A549 (cell line): Measurements from ENCODE around the gene ZNF205. TPM values are rescaled to one million over a fixed set of nuclear protein-coding genes. Genes with fewer than 3 reads are reported as not detected.
A peak's percentile ranks its signal among the peaks of the same experiment; 100 is the strongest.

ENCODE experiments used
- ATAC-seq, 2 experiments: fragments of 200-7000 bp in 1 of 2; fragments of >200 bp in 1 of 2; cut with Nextera tagmentation in 1 of 2; cut with Tn5 transposase in 1 of 2; 3 replicates each; pipeline versions ENCODE4 v1.8.0 to v1.9.1; 2018 to 2020; ENCODE audit warnings: mild to moderate bottlenecking in 1 of 2, moderate library complexity in 1 of 2
- CTCF ChIA-PET: fragments of 300-600 bp; sonication (Branson Sonifier 250); formaldehyde crosslinking; extraction: SDS; loops from one replicate; lab custom pipeline; 2021; ENCODE audit warnings: antibody characterized with exemption, inconsistent platforms; lab: Yijun Ruan, JAX
- POLR2A ChIA-PET: fragments of 350-600 bp; formaldehyde crosslinking; extraction: SDS; loops from one replicate; lab custom pipeline; 2021; ENCODE audit warnings: antibody characterized with exemption, inconsistent platforms; lab: Yijun Ruan, JAX
- DNase-seq, 2 experiments: peaks; one replicate each; pipeline versions ENCODE4 v3.0.0 to v3.0.0-alpha.2; 2011 to 2016; ENCODE audit warnings: low read depth in 1 of 2, low spot score in 1 of 2
- FAIRE-seq: peaks from 2 replicates; lab custom pipeline; 2011; peaks lifted over from hg19 to GRCh38; lab: Jason Lieb, UNC
- H3K27ac ChIP-seq, 2 experiments: fragments of >200 bp; sonication (Bioruptor Twin); formaldehyde crosslinking; 3 replicates each; pipeline ENCODE4 v1.5.1; 2016 to 2017
- H3K4me1 ChIP-seq: fragments of >200 bp; sonication (Bioruptor Twin); formaldehyde crosslinking; 3 replicates; pipeline ENCODE4 v1.6.1; 2016
- H3K4me2 ChIP-seq: fragments of >200 bp; sonication (Bioruptor Twin); formaldehyde crosslinking; 3 replicates; pipeline ENCODE4 v1.6.1; 2016
- H3K4me3 ChIP-seq: fragments of >200 bp; sonication (Bioruptor Twin); formaldehyde crosslinking; 3 replicates; pipeline ENCODE4 v1.5.1; 2016
- H3K9me3 ChIP-seq: fragments of >200 bp; sonication (Bioruptor Twin); formaldehyde crosslinking; 3 replicates; pipeline ENCODE4 v1.6.1; 2016
- BHLHE40 ChIP-seq: IDR thresholded peaks from 2 replicates; pipeline ENCODE4 v1.6.1; 2012; ENCODE audit warnings: low read depth, low read length, inconsistent platforms
- CBX2 ChIP-seq: fragments of 200-600 bp; sonication (generic); IDR thresholded peaks from 2 replicates; pipeline ENCODE4 v1.6.1; 2016; ENCODE audit warnings: low read depth, mild to moderate bottlenecking, borderline replicate concordance
- EP300 ChIP-seq, 2 experiments: fragments of >200 bp; sonication (Bioruptor Twin); formaldehyde crosslinking; IDR thresholded peaks; 2 replicates in 1 of 2; 3 replicates in 1 of 2; pipeline ENCODE4 v1.6.1; 2016 to 2017
- ESRRA ChIP-seq: fragments of 150-350 bp; IDR thresholded peaks from 2 replicates; pipeline ENCODE4 v1.6.1; 2014; ENCODE audit warnings: mild to moderate bottlenecking, low read length, borderline replicate concordance
- KDM5A ChIP-seq: fragments of 200-600 bp; sonication (generic); IDR thresholded peaks from 2 replicates; pipeline ENCODE4 v1.6.1; 2016; ENCODE audit warnings: antibody characterized with exemption, mild to moderate bottlenecking
- NPAS2 ChIP-seq: fragments of 250-450 bp; sonication (Bioruptor Pico); IDR thresholded peaks from 2 replicates; pipeline ENCODE4 v1.8.0; 2022; ENCODE audit warnings: mild to moderate bottlenecking, moderate library complexity, borderline replicate concordance
- NR3C1 ChIP-seq: fragments of >200 bp; sonication (Bioruptor Twin); formaldehyde crosslinking; IDR thresholded peaks from 3 replicates; pipeline ENCODE4 v1.6.1; 2017
- PHF8 ChIP-seq: fragments of 200-600 bp; sonication (generic); IDR thresholded peaks from 2 replicates; pipeline ENCODE4 v1.6.1; 2016; ENCODE audit warnings: low read depth, mild to moderate bottlenecking, antibody characterized with exemption, moderate library complexity, borderline replicate concordance
- POLR2AphosphoS2 ChIP-seq: conservative IDR thresholded peaks from 2 replicates; pipeline ENCODE4 v1.6.1; 2012; ENCODE audit warnings: low read length, improper control_type of control experiment, inconsistent platforms
- RAD21 ChIP-seq, 2 experiments: fragments of >200 bp in 1 of 2; sonication (Bioruptor Twin) in 1 of 2; formaldehyde crosslinking in 1 of 2; IDR thresholded peaks in 1 of 2; conservative IDR thresholded peaks in 1 of 2; 2 replicates in 1 of 2; 3 replicates in 1 of 2; pipeline ENCODE4 v1.6.1; 2012 to 2018; ENCODE audit warnings: inconsistent platforms in 1 of 2
- RARB ChIP-seq: fragments of 250-450 bp; sonication (Bioruptor Pico); IDR thresholded peaks from 2 replicates; pipeline ENCODE4 v1.8.0; 2021; ENCODE audit warnings: mild to moderate bottlenecking, moderate library complexity
- RCOR1 ChIP-seq: fragments of 150-350 bp; IDR thresholded peaks from 2 replicates; pipeline ENCODE4 v1.6.1; 2014; ENCODE audit warnings: antibody characterized with exemption, low read length, low read depth
- REST ChIP-seq: fragments of 200-600 bp; sonication (generic); IDR thresholded peaks from 2 replicates; pipeline ENCODE4 v1.6.1; 2016; ENCODE audit warnings: antibody characterized with exemption, mild to moderate bottlenecking, moderate library complexity
- TP53 ChIP-seq: fragments of 250-450 bp; sonication (Bioruptor Pico); IDR thresholded peaks from 2 replicates; pipeline ENCODE4 v1.5.0; 2021; ENCODE audit warnings: mild to moderate bottlenecking, moderate library complexity
- WGBS: methylation state at CpG from one replicate; pipeline ENCODE4 v1.1.6; 2017; ENCODE audit errors: missing lambda C conversion rate; 5-methylcytosine and 5-hydroxymethylcytosine counted together
- polyA plus RNA-seq, 4 experiments: library from polyadenylated mRNA; depleted of rRNA in 3 of 4; stranded (reverse); fragments of >200 nt; fragmentation: RNase III in 1 of 4; extraction: RNeasy Plus Mini Kit Qiagen cat#74134 plus additional on column Dnase treatment in 1 of 4; gene quantifications; 2 replicates in 3 of 4; 3 replicates in 1 of 4; pipeline ENCODE4 v1.2.3, GENCODE V29; 2011 to 2017
- TF ChIP-seq, protein P1 (sequence below): fragments of >200 bp; sonication (Bioruptor Twin); formaldehyde crosslinking; IDR thresholded peaks from 3 replicates; pipeline ENCODE4 v1.6.1; 2016
- TF ChIP-seq, protein P2 (sequence below): IDR thresholded peaks from 2 replicates; pipeline ENCODE4 v1.6.1; 2012
- TF ChIP-seq, protein P3 (sequence below): fragments of 450-650 bp; IDR thresholded peaks from 2 replicates; pipeline ENCODE4 v1.6.1; 2014; ENCODE audit warnings: antibody characterized with exemption

ZNF205 gene
- polyA plus RNA-seq, 2 of the 4 experiments (the other 2 are of a cell fraction), result 4.3 to 9.6 TPM

GRCh38 chr16:3147046-3147756 is 34.8 kb downstream of the ZNF205 start:
- Histone ChIP-seq H3K4me1 (peaks cover 7% of the 10 kb centered on the region), H3K4me2 (no peak overlapping the region), H3K27ac (no peak overlapping the region), H3K4me3 (no peak overlapping the region), H3K9me3 (no peaks in the 10 kb centered on the region)
- POLR2A ChIA-PET, result interaction anchor here (2.8 to 4.1 kb wide), 2 partner anchors 13 kb away, joined by 13 to 43 read pairs; partner anchors contain the start of gene ZNF213
- CTCF ChIA-PET, result interaction anchor here (0.9 to 11.2 kb wide), 3 partner anchors 10 to 21 kb away, joined by 3 to 158 read pairs (median 94); partner anchors contain the start of gene ZNF213
- TF ChIP-seq RAD21 (conservative IDR thresholded peaks at IDR 0.05 in 1 of 2, IDR thresholded peaks at IDR 0.05 in 1 of 2), result no peak
- ATAC-seq (no peak), DNase-seq (no peak), FAIRE-seq (no peak)
- 77% methylated on average over 16 of the region's 16 CpGs for WGBS

- DNase-seq (no peak), FAIRE-seq (no peak), ATAC-seq (no peak)
- 98% methylated on average over 4 of the region's 5 CpGs for WGBS
- Histone ChIP-seq H3K4me2 (no peak overlapping the region), H3K9me3 (no peaks in the 10 kb centered on the region), H3K4me3 (no peak overlapping the region), H3K27ac (no peak overlapping the region), H3K4me1 (peaks cover 7% of the 10 kb centered on the region)
- CTCF ChIA-PET, result interaction anchor here (0.9 to 11.2 kb wide), 6 partner anchors 10 to 89 kb away, joined by 3 to 158 read pairs (median 12); partner anchors contain the start of genes ZNF205 and ZNF213
- POLR2A ChIA-PET, result interaction anchor here (2.8 to 4.1 kb wide), 2 partner anchors 12 to 13 kb away, joined by 13 to 43 read pairs; partner anchors contain the start of gene ZNF213
- no peak for TF ChIP-seq NR3C1
Observed at GRCh38 chr16:3147757-3148104, 35.3 kb downstream of the ZNF205 start.

DNA sequence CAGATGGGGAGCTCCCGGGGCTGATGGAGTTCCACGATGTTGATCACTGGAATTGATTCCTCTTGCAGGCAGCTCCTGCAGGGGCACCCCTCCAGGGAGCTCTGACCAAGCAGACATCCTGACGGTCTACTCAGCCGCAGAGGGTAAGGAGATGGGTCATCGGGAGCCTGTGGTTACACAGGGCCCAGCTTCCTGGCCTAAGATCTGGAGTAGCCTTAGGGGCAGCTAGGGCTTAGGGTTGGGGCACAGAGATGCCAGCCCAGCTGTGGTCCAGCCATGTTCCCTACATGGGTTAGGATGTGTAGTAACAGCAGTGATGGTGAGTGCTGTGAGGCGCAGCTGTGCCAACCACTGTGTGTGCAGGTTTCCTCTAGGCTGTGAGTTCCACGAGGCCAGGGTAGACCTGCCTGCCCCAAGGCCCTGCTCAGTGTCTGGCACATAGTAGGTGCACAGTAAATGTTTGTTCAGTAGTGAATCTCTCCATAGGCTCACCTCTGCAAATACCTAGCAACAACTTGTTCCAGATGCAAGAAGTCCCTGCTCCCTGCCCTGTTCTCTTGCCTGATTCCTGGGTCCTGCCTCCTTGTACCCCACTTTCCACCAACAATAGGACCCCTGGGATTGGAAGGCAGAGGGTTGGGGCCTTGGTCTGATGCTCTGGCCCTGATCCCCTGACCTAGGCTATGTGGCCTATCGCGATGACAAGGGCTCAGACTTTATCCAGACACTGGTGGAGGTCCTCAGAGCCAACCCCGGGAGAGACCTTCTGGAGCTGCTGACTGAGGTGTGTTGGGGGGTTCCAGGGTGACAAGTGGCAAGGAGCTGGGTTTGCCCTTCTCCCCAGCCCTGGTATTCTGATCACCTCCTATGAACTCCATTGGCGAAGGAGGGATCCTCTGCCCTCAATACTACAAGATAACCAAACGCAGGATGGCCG is 36.1 kb downstream of the ZNF205 start:
- H3K9me3 ChIP-seq, result no peaks in the 10 kb centered on the region
- peak overlapping the region in 1 of 2 experiments; percentile 97; a peak in 2 of 6 replicates for H3K27ac ChIP-seq
- no peak for DNase-seq
- 94% methylated on average over 13 of the region's 13 CpGs for WGBS
- H3K4me1 ChIP-seq, result peaks cover 7% of the 10 kb centered on the region
- no peak for ATAC-seq
- no peak overlapping the region for H3K4me3 ChIP-seq
- ChIA-PET CTCF (interaction anchor here (0.9 to 11.2 kb wide), 14 partner anchors 11 to 125 kb away, joined by 3 to 158 read pairs (median 6); partner anchors contain the start of genes HCFC1R1, THOC6, ZNF205 and ZNF213), POLR2A (interaction anchor here (0.6 to 4.1 kb wide), 5 partner anchors 11 to 719 kb away, joined by 3 to 64 read pairs (median 14); partner anchors contain the start of gene ZNF213)
- TF ChIP-seq CBX2 (no peak), ESRRA (no peak), NPAS2 (CRISPR knock-in tag) (no peak), TP53 (CRISPR knock-in tag) (no peak), EP300 (IDR thresholded peaks at IDR 0.05) (no peak), RARB (CRISPR knock-in tag) (no peak), KDM5A (no peak), BHLHE40 (no peak), PHF8 (no peak), POLR2AphosphoS2 (no peak), RCOR1 (no peak), REST (no peak)
- TF ChIP-seq, protein P1, sequence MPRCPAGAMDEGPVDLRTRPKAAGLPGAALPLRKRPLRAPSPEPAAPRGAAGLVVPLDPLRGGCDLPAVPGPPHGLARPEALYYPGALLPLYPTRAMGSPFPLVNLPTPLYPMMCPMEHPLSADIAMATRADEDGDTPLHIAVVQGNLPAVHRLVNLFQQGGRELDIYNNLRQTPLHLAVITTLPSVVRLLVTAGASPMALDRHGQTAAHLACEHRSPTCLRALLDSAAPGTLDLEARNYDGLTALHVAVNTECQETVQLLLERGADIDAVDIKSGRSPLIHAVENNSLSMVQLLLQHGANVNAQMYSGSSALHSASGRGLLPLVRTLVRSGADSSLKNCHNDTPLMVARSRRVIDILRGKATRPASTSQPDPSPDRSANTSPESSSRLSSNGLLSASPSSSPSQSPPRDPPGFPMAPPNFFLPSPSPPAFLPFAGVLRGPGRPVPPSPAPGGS, result no peak
- TF ChIP-seq, protein P2, sequence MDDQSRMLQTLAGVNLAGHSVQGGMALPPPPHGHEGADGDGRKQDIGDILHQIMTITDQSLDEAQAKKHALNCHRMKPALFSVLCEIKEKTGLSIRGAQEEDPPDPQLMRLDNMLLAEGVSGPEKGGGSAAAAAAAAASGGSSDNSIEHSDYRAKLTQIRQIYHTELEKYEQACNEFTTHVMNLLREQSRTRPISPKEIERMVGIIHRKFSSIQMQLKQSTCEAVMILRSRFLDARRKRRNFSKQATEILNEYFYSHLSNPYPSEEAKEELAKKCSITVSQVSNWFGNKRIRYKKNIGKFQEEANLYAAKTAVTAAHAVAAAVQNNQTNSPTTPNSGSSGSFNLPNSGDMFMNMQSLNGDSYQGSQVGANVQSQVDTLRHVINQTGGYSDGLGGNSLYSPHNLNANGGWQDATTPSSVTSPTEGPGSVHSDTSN, result no peak
- TF ChIP-seq, protein P3, sequence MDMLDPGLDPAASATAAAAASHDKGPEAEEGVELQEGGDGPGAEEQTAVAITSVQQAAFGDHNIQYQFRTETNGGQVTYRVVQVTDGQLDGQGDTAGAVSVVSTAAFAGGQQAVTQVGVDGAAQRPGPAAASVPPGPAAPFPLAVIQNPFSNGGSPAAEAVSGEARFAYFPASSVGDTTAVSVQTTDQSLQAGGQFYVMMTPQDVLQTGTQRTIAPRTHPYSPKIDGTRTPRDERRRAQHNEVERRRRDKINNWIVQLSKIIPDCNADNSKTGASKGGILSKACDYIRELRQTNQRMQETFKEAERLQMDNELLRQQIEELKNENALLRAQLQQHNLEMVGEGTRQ, result no peak
- no peak for FAIRE-seq
- peak overlapping the region; percentile 91 for H3K4me2 ChIP-seq
